GM19397 (cell line): Measurements from ENCODE around the gene ACTR3C.

Experiments
- ATAC-seq: cut with Tn5 transposase; IDR thresholded peaks from one replicate; pipeline ENCODE4 v1.9.1; 2021; ENCODE audit warnings: mild to moderate bottlenecking, moderate library complexity; ENCODE audit not compliant: unreplicated experiment

The ACTR3C gene

GRCh38 chr7:150322833-150323681, at the start of gene ACTR3C, which contains the start of gene LRRC61:
TSS of gene ACTR3C (minus strand) at chr7:150323545. CDS start at chr7:150295296, 28,249 bp downstream.
TSS of gene LRRC61 (plus strand) at chr7:150323355. CDS start at chr7:150336862, 13,507 bp downstream.
- peak; percentile 66 for ATAC-seq

- ATAC-seq = no peak
Observed at GRCh38 chr7:150372271-150373048, 49.1 kb upstream of the ACTR3C start.

- ATAC-seq = no peak
Observed at GRCh38 chr7:150371996-150372270, 48.6 kb upstream of the ACTR3C start.

GRCh38 chr7:150371131-150371995, 48.0 kb upstream of the ACTR3C start:
- ATAC-seq = no peak

- no peak for ATAC-seq
Observed at GRCh38 chr7:150370612-150371071, 47.3 kb upstream of the ACTR3C start.

GRCh38 chr7:150369748-150370501, 46.6 kb upstream of the ACTR3C start:
- ATAC-seq = no peak

- ATAC-seq = peak; percentile 5
Observed at GRCh38 chr7:150368884-150369747, 45.8 kb upstream of the ACTR3C start.

GRCh38 chr7:150368096-150368883, 44.9 kb upstream of the ACTR3C start, which contains the start of gene REPIN1:
TSS of gene REPIN1 (plus strand) at chr7:150368822. CDS start at chr7:150369712, 890 bp downstream.
- peak; percentile 62 for ATAC-seq

GRCh38 chr7:150367677-150368095, 44.3 kb upstream of the ACTR3C start:
- no peak for ATAC-seq

GRCh38 chr7:150365673-150366398, 42.5 kb upstream of the ACTR3C start:
- ATAC-seq = no peak

- ATAC-seq = no peak
Observed at GRCh38 chr7:150365194-150365593, 41.8 kb upstream of the ACTR3C start.

- ATAC-seq = no peak
Observed at GRCh38 chr7:150363872-150364271, 40.5 kb upstream of the ACTR3C start.

GRCh38 chr7:150363370-150363769, 40.0 kb upstream of the ACTR3C start:
- no peak for ATAC-seq

- ATAC-seq = no peak
Observed at GRCh38 chr7:150361807-150362621, 38.7 kb upstream of the ACTR3C start.

- ATAC-seq = no peak
Observed at GRCh38 chr7:150361402-150361801, 38.1 kb upstream of the ACTR3C start.

GRCh38 chr7:150360363-150361058, 37.2 kb upstream of the ACTR3C start:
- no peak for ATAC-seq
